Occipital lobe (tissue), 2 donors: ENCODE data around the gene KCNT2. TPM values are rescaled to one million over a fixed set of nuclear protein-coding genes. Genes with fewer than 3 reads are reported as not detected.

Experiments
- DNase-seq: peaks from one replicate; lab custom pipeline; 2025; lab: John Stamatoyannopoulos, UW
- total RNA-seq: library from RNA; depleted of rRNA; stranded (reverse); fragments of >200 nt; gene quantifications from one replicate; pipeline ENCODE4 v1.2.3, GENCODE V29; 2014

KCNT2 gene
- total RNA-seq, 1 donor from 2014 or later: 50.1 TPM

GRCh38 chr1:196401452-196401833 is 206.8 kb downstream of the KCNT2 start:
- no peak for DNase-seq

- DNase-seq: no peak
Measured at GRCh38 chr1:196400478-196401451, 207.5 kb downstream of the KCNT2 start.

GRCh38 chr1:196399713-196400112 is 208.5 kb downstream of the KCNT2 start:
- DNase-seq: no peak

GRCh38 chr1:196393742-196394141 is 214.5 kb downstream of the KCNT2 start:
- no peak for DNase-seq

- no peak for DNase-seq
Measured at GRCh38 chr1:196393282-196393681, 215.0 kb downstream of the KCNT2 start.

GRCh38 chr1:196387766-196388165 is 220.5 kb downstream of the KCNT2 start:
- DNase-seq: no peak

GRCh38 chr1:196385109-196385508 is 223.1 kb downstream of the KCNT2 start:
- no peak for DNase-seq

- no peak for DNase-seq
Measured at GRCh38 chr1:196382383-196382782, 225.9 kb downstream of the KCNT2 start.

GRCh38 chr1:196381544-196381943 is 226.7 kb downstream of the KCNT2 start:
- no peak for DNase-seq

- no peak for DNase-seq
Measured at GRCh38 chr1:196380316-196380715, 227.9 kb downstream of the KCNT2 start.

- DNase-seq: no peak
Measured at GRCh38 chr1:196377811-196378210, 230.4 kb downstream of the KCNT2 start.

GRCh38 chr1:196376630-196377328 is 231.5 kb downstream of the KCNT2 start:
- no peak for DNase-seq

GRCh38 chr1:196373798-196374197 is 234.4 kb downstream of the KCNT2 start:
- DNase-seq: no peak

- no peak for DNase-seq
Measured at GRCh38 chr1:196372896-196373536, 235.2 kb downstream of the KCNT2 start.

- DNase-seq: no peak
Measured at GRCh38 chr1:196367838-196368237, 240.4 kb downstream of the KCNT2 start.

GRCh38 chr1:196366817-196367495 is 241.3 kb downstream of the KCNT2 start:
- no peak for DNase-seq

- no peak for DNase-seq
Measured at GRCh38 chr1:196361112-196361714, 247.0 kb downstream of the KCNT2 start.

GRCh38 chr1:196357913-196358312 is 250.3 kb downstream of the KCNT2 start:
- DNase-seq: no peak

- DNase-seq: no peak
Measured at GRCh38 chr1:196355206-196355786, 252.9 kb downstream of the KCNT2 start.

- DNase-seq: no peak
Measured at GRCh38 chr1:196344453-196344852, 263.8 kb downstream of the KCNT2 start.

GRCh38 chr1:196324345-196324744 is 283.9 kb downstream of the KCNT2 start:
- DNase-seq: no peak
